Fibroblast of lung (primary cell): ENCODE results near the gene GFOD2. TPM values are rescaled to one million over a fixed set of nuclear protein-coding genes. Genes with fewer than 3 reads are reported as not detected.

ENCODE experiments used
- DNase-seq, 2 donors: peaks; one replicate each; pipeline versions ENCODE4 v3.0.0 to v3.0.0-alpha.2; 2010; ENCODE audit warnings: low read depth in 2 of 2
- H2AFZ ChIP-seq: 2 replicates; pipeline ENCODE4 v1.5.1; 2012; ENCODE audit warnings: low read length, control low read depth, inconsistent platforms
- H3K27ac ChIP-seq: 2 replicates; pipeline ENCODE4 v1.5.1; 2011; ENCODE audit warnings: low read length, control low read depth; ENCODE audit not compliant: insufficient read depth
- H3K27me3 ChIP-seq: 2 replicates; pipeline ENCODE4 v1.5.1; 2011; ENCODE audit warnings: mild to moderate bottlenecking, low read length; ENCODE audit not compliant: control insufficient read depth, insufficient read depth
- H3K36me3 ChIP-seq: 2 replicates; pipeline ENCODE4 v1.5.1; 2011; ENCODE audit warnings: low read length; ENCODE audit not compliant: control insufficient read depth, insufficient read depth
- H3K4me1 ChIP-seq: 2 replicates; pipeline ENCODE4 v1.5.1; 2011; ENCODE audit warnings: low read length; ENCODE audit not compliant: control insufficient read depth, insufficient read depth; ENCODE audit errors: extremely low read depth
- H3K4me2 ChIP-seq: 2 replicates; pipeline ENCODE4 v1.5.1; 2011; ENCODE audit warnings: low read length, control low read depth; ENCODE audit not compliant: insufficient read depth; ENCODE audit errors: extremely low read depth
- H3K4me3 ChIP-seq, 4 experiments: fragments of 200-600 bp in 1 of 4; sonication (generic) in 1 of 4; replicated peaks in 1 of 4; 2 replicates each; pipeline ENCODE4 v1.5.1; 2011 to 2016; ENCODE audit warnings: low read length in 4 of 4, low read depth in 3 of 4, mild to moderate bottlenecking in 3 of 4, control low read depth in 2 of 4, inconsistent platforms in 1 of 4, mixed read lengths in 1 of 4; ENCODE audit not compliant: insufficient read depth in 1 of 4; ENCODE audit errors: control extremely low read depth in 1 of 4
- H3K79me2 ChIP-seq: 2 replicates; pipeline ENCODE4 v1.5.1; 2012; ENCODE audit warnings: mild to moderate bottlenecking, low read length, inconsistent platforms; ENCODE audit not compliant: control insufficient read depth, insufficient read depth
- H3K9ac ChIP-seq: 2 replicates; pipeline ENCODE4 v1.5.1; 2011; ENCODE audit warnings: mild to moderate bottlenecking, low read length, control low read depth; ENCODE audit not compliant: insufficient read depth
- H3K9me3 ChIP-seq: 2 replicates; pipeline ENCODE4 v1.5.1; 2012; ENCODE audit warnings: low read depth, low read length; ENCODE audit not compliant: control insufficient read depth, insufficient read depth
- H4K20me1 ChIP-seq: 2 replicates; pipeline ENCODE4 v1.5.1; 2011; ENCODE audit warnings: low read length; ENCODE audit not compliant: control insufficient read depth, insufficient read depth; ENCODE audit errors: extremely low read depth
- CTCF ChIP-seq, 2 donors: IDR thresholded peaks in 1 of 2; conservative IDR thresholded peaks in 1 of 2; 1 replicate in 1 of 2; 2 replicates in 1 of 2; pipeline ENCODE4 v1.5.1; 2011 to 2012; ENCODE audit warnings: low read length in 2 of 2, control low read depth in 1 of 2, inconsistent platforms in 1 of 2, low read depth in 1 of 2, mild to moderate bottlenecking in 1 of 2
- EZH2 ChIP-seq: IDR thresholded peaks from 2 replicates; pipeline ENCODE4 v1.5.1; 2012; ENCODE audit warnings: low read length, control low read depth, mild to moderate bottlenecking; ENCODE audit errors: missing control alignments
- polyA plus RNA-seq, 2 donors: library from polyadenylated mRNA; depleted of rRNA in 1 of 2; stranded (reverse) in 1 of 2; unstranded in 1 of 2; fragments of >200 nt; gene quantifications; 2 replicates each; pipeline ENCODE4 v1.2.1, GENCODE V29; 2011 to 2012; ENCODE audit warnings: missing spikeins in 1 of 2
- total RNA-seq: library from RNA; depleted of rRNA; stranded (reverse); fragments of >200 nt; gene quantifications from 2 replicates; pipeline ENCODE4 v1.2.1, GENCODE V29; 2014

GFOD2 gene
- total and polyA plus RNA-seq, 2 donors (not counting 1 experiment from before 2014, with no cell fraction given), result 9.2 to 15.2 TPM

GRCh38 chr16:67731753-67732095 lies 12.6 kb upstream of the GFOD2 start:
- H3K4me3 ChIP-seq, result no peak overlapping the region
- no peaks in the 10 kb centered on the region for H3K79me2 ChIP-seq
- H4K20me1 ChIP-seq, result no peaks in the 10 kb centered on the region
- no peak overlapping the region for H3K9ac ChIP-seq
- no peak overlapping the region for H2AFZ ChIP-seq
- no peaks in the 10 kb centered on the region for H3K27me3 ChIP-seq
- TF ChIP-seq EZH2 (no peak), CTCF (conservative IDR thresholded peaks at IDR 0.05 in 1 of 2, IDR thresholded peaks at IDR 0.05 in 1 of 2; ENCODE audit: low read depth in 1 of 2, low read length in 2 of 2) (no peak)
- H3K9me3 ChIP-seq, result no peaks in the 10 kb centered on the region
- H3K27ac ChIP-seq, result no peak overlapping the region
- no peaks in the 10 kb centered on the region for H3K4me1 ChIP-seq
- no peak for DNase-seq
- H3K36me3 ChIP-seq, result peaks cover 9% of the 10 kb centered on the region
- no peak overlapping the region for H3K4me2 ChIP-seq

GRCh38 chr16:67731071-67731752 lies 12.1 kb upstream of the GFOD2 start:
- TF ChIP-seq EZH2 (no peak), CTCF (conservative IDR thresholded peaks at IDR 0.05 in 1 of 2, IDR thresholded peaks at IDR 0.05 in 1 of 2; ENCODE audit: low read depth in 1 of 2, low read length in 2 of 2) (no peak)
- no peak overlapping the region for H3K27ac ChIP-seq
- H4K20me1 ChIP-seq, result no peaks in the 10 kb centered on the region
- H3K4me1 ChIP-seq, result no peaks in the 10 kb centered on the region
- H3K36me3 ChIP-seq, result peaks cover 9% of the 10 kb centered on the region
- no peaks in the 10 kb centered on the region for H3K79me2 ChIP-seq
- H2AFZ ChIP-seq, result no peak overlapping the region
- H3K9me3 ChIP-seq, result no peaks in the 10 kb centered on the region
- H3K27me3 ChIP-seq, result no peaks in the 10 kb centered on the region
- H3K4me3 ChIP-seq, result no peak overlapping the region
- DNase-seq, result no peak
- H3K4me2 ChIP-seq, result no peak overlapping the region
- no peak overlapping the region for H3K9ac ChIP-seq

- no peak overlapping the region for H3K9ac ChIP-seq
- no peaks in the 10 kb centered on the region for H3K79me2 ChIP-seq
- peaks cover 9% of the 10 kb centered on the region for H3K36me3 ChIP-seq
- H3K4me3 ChIP-seq, result no peak overlapping the region
- no peaks in the 10 kb centered on the region for H4K20me1 ChIP-seq
- no peak for DNase-seq
- H3K27ac ChIP-seq, result no peak overlapping the region
- H2AFZ ChIP-seq, result no peak overlapping the region
- H3K4me2 ChIP-seq, result no peak overlapping the region
- H3K9me3 ChIP-seq, result no peaks in the 10 kb centered on the region
- no peaks in the 10 kb centered on the region for H3K4me1 ChIP-seq
- no peaks in the 10 kb centered on the region for H3K27me3 ChIP-seq
- no peak for TF ChIP-seq CTCF (conservative IDR thresholded peaks at IDR 0.05 in 1 of 2, IDR thresholded peaks at IDR 0.05 in 1 of 2; ENCODE audit: low read depth in 1 of 2, low read length in 2 of 2)
- no peak for TF ChIP-seq EZH2
These were observed 11.2 kb upstream of the GFOD2 start for GRCh38 chr16:67730326-67730725.
